Trophoblast cell (in vitro differentiated cells and primary cell): ENCODE measurements around the gene JCHAIN.

Source experiments
- DNase-seq, 2 donors: peaks; one replicate each; pipeline ENCODE4 v3.0.0-alpha.2; 2016
- H2AFZ ChIP-seq: 2 replicates; pipeline ENCODE4 v1.6.1; 2013; ENCODE audit warnings: low read length, moderate library complexity, mild to moderate bottlenecking; ENCODE audit not compliant: insufficient read depth, poor library complexity
- H2AK5ac ChIP-seq: 2 replicates; pipeline ENCODE4 v1.6.1; 2013; ENCODE audit warnings: mild to moderate bottlenecking, low read length
- H2BK120ac ChIP-seq: 2 replicates; pipeline ENCODE4 v1.6.1; 2013; ENCODE audit warnings: low read length, mild to moderate bottlenecking, moderate library complexity; ENCODE audit not compliant: insufficient read depth, poor library complexity
- H2BK12ac ChIP-seq: 2 replicates; pipeline ENCODE4 v1.6.1; 2013; ENCODE audit warnings: mild to moderate bottlenecking, low read length, moderate library complexity
- H2BK5ac ChIP-seq: 2 replicates; pipeline ENCODE4 v1.6.1; 2013; ENCODE audit warnings: low read length, low read depth, moderate library complexity, mild to moderate bottlenecking; ENCODE audit not compliant: poor library complexity
- H3K14ac ChIP-seq: 2 replicates; pipeline ENCODE4 v1.6.1; 2013; ENCODE audit warnings: mild to moderate bottlenecking, low read length
- H3K18ac ChIP-seq: 2 replicates; pipeline ENCODE4 v1.6.1; 2013; ENCODE audit warnings: mild to moderate bottlenecking, low read length
- H3K23ac ChIP-seq: 2 replicates; pipeline ENCODE4 v1.6.1; 2013; ENCODE audit warnings: low read length
- H3K27ac ChIP-seq: 2 replicates; pipeline ENCODE4 v1.5.1; 2013; ENCODE audit warnings: low read depth, mild to moderate bottlenecking, inconsistent platforms, low read length, moderate library complexity
- H3K27me3 ChIP-seq: 2 replicates; pipeline ENCODE4 v1.6.1; 2013; ENCODE audit warnings: inconsistent platforms, mild to moderate bottlenecking, low read length, moderate library complexity; ENCODE audit not compliant: insufficient read depth
- H3K36me3 ChIP-seq, 2 experiments: 1 replicate in 1 of 2; 2 replicates in 1 of 2; pipeline ENCODE4 v1.6.1; 2013; ENCODE audit warnings: low read length in 2 of 2, mild to moderate bottlenecking in 2 of 2, moderate library complexity in 1 of 2; ENCODE audit not compliant: insufficient read depth in 2 of 2, control insufficient read depth in 1 of 2
- H3K4ac ChIP-seq: 2 replicates; pipeline ENCODE4 v1.6.1; 2013; ENCODE audit warnings: low read depth, mild to moderate bottlenecking, low read length, moderate library complexity
- H3K4me1 ChIP-seq, 2 experiments: 1 replicate in 1 of 2; 2 replicates in 1 of 2; pipeline ENCODE4 v1.6.1; 2013; ENCODE audit warnings: low read length in 2 of 2, mild to moderate bottlenecking in 2 of 2, moderate library complexity in 1 of 2; ENCODE audit not compliant: insufficient read depth in 2 of 2, control insufficient read depth in 1 of 2
- H3K4me2 ChIP-seq: 2 replicates; pipeline ENCODE4 v1.6.1; 2013; ENCODE audit warnings: inconsistent platforms, mild to moderate bottlenecking, low read length, moderate library complexity
- H3K4me3 ChIP-seq: 2 replicates; pipeline ENCODE4 v1.5.1; 2013; ENCODE audit warnings: mild to moderate bottlenecking, low read depth, low read length, inconsistent platforms
- H3K79me1 ChIP-seq: one replicate; pipeline ENCODE4 v1.6.1; 2013; ENCODE audit warnings: low read length
- H3K79me2 ChIP-seq: 2 replicates; pipeline ENCODE4 v1.6.1; 2013; ENCODE audit warnings: low read length, mild to moderate bottlenecking; ENCODE audit not compliant: control insufficient read depth, insufficient read depth, poor library complexity
- H3K9ac ChIP-seq: 2 replicates; pipeline ENCODE4 v1.6.1; 2013; ENCODE audit warnings: mild to moderate bottlenecking, low read length
- H3K9me3 ChIP-seq: 2 replicates; pipeline ENCODE4 v1.6.1; 2013; ENCODE audit warnings: low read depth, mild to moderate bottlenecking, control low read depth, inconsistent platforms, low read length; ENCODE audit not compliant: insufficient read depth
- H4K12ac ChIP-seq: 2 replicates; pipeline ENCODE4 v1.6.1; 2013; ENCODE audit warnings: low read depth, mild to moderate bottlenecking, low read length, moderate library complexity
- H4K8ac ChIP-seq: 2 replicates; pipeline ENCODE4 v1.6.1; 2013; ENCODE audit warnings: low read depth, mild to moderate bottlenecking, low read length, moderate library complexity
- H4K91ac ChIP-seq: one replicate; pipeline ENCODE4 v1.6.1; 2013; ENCODE audit warnings: low read depth, mild to moderate bottlenecking, low read length, moderate library complexity
- WGBS: extraction: QIAGEN DNeasy Blood & Tissue Kit; methylation state at CpG from one replicate; pipeline ENCODE4 v1.1.7; 2013; ENCODE audit warnings: missing lambda C conversion rate; ENCODE audit not compliant: insufficient read length, insufficient coverage; ENCODE audit errors: extremely low coverage; 5-methylcytosine and 5-hydroxymethylcytosine counted together

JCHAIN gene

GRCh38 chr4:70614184-70614555 lies 52.1 kb downstream of the JCHAIN start:
- Histone ChIP-seq H3K23ac (no peak overlapping the region), H3K14ac (no peak overlapping the region), H3K27me3 (no peaks in the 10 kb centered on the region), H3K9me3 (no peaks in the 10 kb centered on the region), H3K9ac (no peak overlapping the region), H2BK120ac (no peak overlapping the region), H2BK5ac (no peak overlapping the region), H4K8ac (no peak overlapping the region), H3K4me1 (no peaks in the 10 kb centered on the region), H3K36me3 (no peaks in the 10 kb centered on the region), H3K4me2 (no peak overlapping the region), H3K18ac (no peak overlapping the region), H4K91ac (no peak overlapping the region), H3K4ac (no peak overlapping the region), H4K12ac (no peak overlapping the region), H2AFZ (no peak overlapping the region), H3K79me1 (no peaks in the 10 kb centered on the region), H3K27ac (no peak overlapping the region), H2BK12ac (no peak overlapping the region), H3K79me2 (no peaks in the 10 kb centered on the region), H2AK5ac (no peak overlapping the region), H3K4me3 (no peak overlapping the region)
- no peak for DNase-seq
- no CpG with 5 or more reads among the region's 3 CpGs for WGBS

DNA sequence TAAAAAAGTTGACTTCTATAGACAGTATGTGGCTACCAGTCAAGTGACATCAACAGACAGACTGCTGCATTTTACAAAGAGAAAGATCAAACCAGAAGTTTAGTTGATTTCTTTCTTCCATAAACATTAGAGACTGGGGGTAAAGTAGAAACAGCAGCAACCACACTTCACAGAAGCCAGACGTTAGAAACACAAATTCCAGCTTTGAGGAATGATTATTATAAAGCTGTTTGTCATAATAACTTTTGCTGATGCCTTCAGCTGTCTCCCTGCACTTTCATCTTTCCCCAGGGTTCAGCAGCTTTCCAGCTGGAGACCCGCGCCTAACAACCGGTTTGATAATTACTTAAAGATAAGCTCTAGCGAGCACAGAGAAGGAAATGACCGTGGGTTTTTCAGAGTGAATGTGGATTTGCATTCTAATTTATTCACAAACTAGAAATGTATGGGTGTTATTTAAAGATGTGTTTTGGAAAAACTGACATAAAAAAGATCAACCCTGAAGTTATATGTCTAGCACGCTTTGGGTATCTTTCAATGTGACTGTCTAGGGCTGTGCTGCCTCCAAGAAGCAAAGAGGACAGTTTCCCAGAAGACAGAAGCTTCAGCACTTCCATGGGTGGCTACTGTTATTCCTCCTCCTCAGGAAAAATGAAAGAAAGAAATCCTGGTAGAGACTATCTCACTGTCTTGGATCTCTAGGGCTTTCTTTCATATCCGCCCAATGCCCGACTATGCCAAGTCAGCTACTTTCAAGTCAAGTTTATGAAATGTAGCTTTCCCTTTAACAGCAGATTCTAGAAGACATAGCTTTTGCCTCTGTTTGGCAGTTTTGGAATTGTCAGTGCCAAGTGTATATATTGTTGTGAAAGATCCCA lies 52.8 kb downstream of the JCHAIN start:
- Histone ChIP-seq H2BK120ac (no peak overlapping the region), H2BK12ac (no peak overlapping the region), H3K9me3 (no peaks in the 10 kb centered on the region), H3K4ac (no peak overlapping the region), H4K91ac (no peak overlapping the region), H2BK5ac (no peak overlapping the region), H3K14ac (no peak overlapping the region), H3K23ac (no peak overlapping the region), H2AFZ (no peak overlapping the region), H2AK5ac (no peak overlapping the region), H3K79me2 (no peaks in the 10 kb centered on the region), H3K36me3 (no peaks in the 10 kb centered on the region), H3K4me2 (no peak overlapping the region), H4K8ac (no peak overlapping the region), H3K4me3 (no peak overlapping the region), H3K18ac (no peak overlapping the region), H3K27me3 (no peaks in the 10 kb centered on the region), H3K4me1 (no peaks in the 10 kb centered on the region), H3K79me1 (no peaks in the 10 kb centered on the region), H3K9ac (no peak overlapping the region), H3K27ac (no peak overlapping the region), H4K12ac (no peak overlapping the region)
- no CpG with 5 or more reads among the region's 9 CpGs for WGBS
- DNase-seq = no peak

DNA sequence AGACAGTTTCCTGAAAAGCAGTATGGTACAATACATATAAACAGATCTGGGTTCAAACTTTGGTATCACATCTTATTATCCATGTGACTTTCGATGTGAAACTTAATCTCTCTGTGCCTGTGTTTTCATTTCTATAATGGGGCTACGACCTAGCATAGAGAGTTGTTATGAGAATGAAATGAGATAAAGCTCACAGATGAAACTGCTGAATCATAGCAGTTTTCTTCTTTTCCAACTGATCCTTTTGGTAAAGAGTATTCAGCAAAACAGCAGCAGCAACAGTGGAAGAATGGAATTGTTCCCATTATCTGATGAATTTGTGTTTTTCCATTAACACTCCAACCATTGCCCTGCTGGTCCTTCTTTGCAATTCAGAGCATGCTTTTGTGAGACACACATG lies 58.0 kb downstream of the JCHAIN start:
- WGBS = no CpG with 5 or more reads among the region's 2 CpGs
- no peak overlapping the region for H3K4ac ChIP-seq
- H3K36me3 ChIP-seq = no peaks in the 10 kb centered on the region
- no peak overlapping the region for H4K12ac ChIP-seq
- no peak overlapping the region for H3K27ac ChIP-seq
- no peak overlapping the region for H4K8ac ChIP-seq
- no peak overlapping the region for H3K4me2 ChIP-seq
- DNase-seq = peak in 1 of 2 donors; percentile 45
- H3K79me2 ChIP-seq = no peaks in the 10 kb centered on the region
- H3K27me3 ChIP-seq = no peaks in the 10 kb centered on the region
- no peak overlapping the region for H2BK12ac ChIP-seq
- no peaks in the 10 kb centered on the region for H3K4me1 ChIP-seq
- no peak overlapping the region for H3K23ac ChIP-seq
- H2BK120ac ChIP-seq = no peak overlapping the region
- no peak overlapping the region for H3K14ac ChIP-seq
- H3K9me3 ChIP-seq = no peaks in the 10 kb centered on the region
- H3K79me1 ChIP-seq = no peaks in the 10 kb centered on the region
- H4K91ac ChIP-seq = no peak overlapping the region
- H3K18ac ChIP-seq = no peak overlapping the region
- no peak overlapping the region for H3K9ac ChIP-seq
- no peak overlapping the region for H2AK5ac ChIP-seq
- H2BK5ac ChIP-seq = no peak overlapping the region
- H3K4me3 ChIP-seq = no peak overlapping the region
- H2AFZ ChIP-seq = no peak overlapping the region

- DNase-seq = no peak
- H2BK12ac ChIP-seq = no peak overlapping the region
- no peak overlapping the region for H3K4ac ChIP-seq
- H3K14ac ChIP-seq = no peak overlapping the region
- H3K4me3 ChIP-seq = no peak overlapping the region
- no peak overlapping the region for H4K8ac ChIP-seq
- H3K36me3 ChIP-seq = no peaks in the 10 kb centered on the region
- H3K79me2 ChIP-seq = no peaks in the 10 kb centered on the region
- H4K12ac ChIP-seq = no peak overlapping the region
- no peak overlapping the region for H3K18ac ChIP-seq
- H2BK120ac ChIP-seq = no peak overlapping the region
- no peaks in the 10 kb centered on the region for H3K27me3 ChIP-seq
- H3K4me1 ChIP-seq = no peaks in the 10 kb centered on the region
- H2BK5ac ChIP-seq = no peak overlapping the region
- no CpG with 5 or more reads among the region's 3 CpGs for WGBS
- no peak overlapping the region for H3K4me2 ChIP-seq
- no peak overlapping the region for H2AK5ac ChIP-seq
- no peak overlapping the region for H3K27ac ChIP-seq
- no peak overlapping the region for H4K91ac ChIP-seq
- H3K9ac ChIP-seq = no peak overlapping the region
- no peak overlapping the region for H3K23ac ChIP-seq
- no peak overlapping the region for H2AFZ ChIP-seq
- H3K79me1 ChIP-seq = no peaks in the 10 kb centered on the region
- no peaks in the 10 kb centered on the region for H3K9me3 ChIP-seq
Measured at GRCh38 chr4:70607334-70607853, 58.9 kb downstream of the JCHAIN start.
